Upper lobe of left lung (tissue), 6 donors: ENCODE data around the gene CAMK2B. TPM values are rescaled to one million over a fixed set of nuclear protein-coding genes. Genes with fewer than 3 reads are reported as not detected.
"Not testable (repeated sequence)": the region's sequence is repeated elsewhere in the genome, so short reads cannot be mapped to it uniquely, and the experiment has no call there.

ENCODE experiments used
- ATAC-seq, 2 donors: fragments of 200-7000 bp; cut with Tn5 transposase; one replicate each; pipeline ENCODE4 v1.9.1; 2022; ENCODE audit warnings: mild to moderate bottlenecking in 2 of 2, moderate library complexity in 2 of 2; ENCODE audit not compliant: low FRiP score in 2 of 2
- DNase-seq, 2 donors: peaks; one replicate each; pipeline ENCODE4 v3.0.0-alpha.2; 2019 to 2020
- H3K27ac ChIP-seq, 4 donors: fragments of 200-600 bp; sonication (generic); one replicate each; pipeline ENCODE4 v1.5.1; 2016 to 2019
- H3K27me3 ChIP-seq, 4 donors: fragments of 200-600 bp; sonication (generic); one replicate each; pipeline ENCODE4 v1.5.1; 2017 to 2019
- H3K36me3 ChIP-seq, 4 donors: fragments of 200-600 bp; sonication (generic); one replicate each; pipeline ENCODE4 v1.5.1; 2016 to 2019
- H3K4me1 ChIP-seq, 4 donors: fragments of 200-600 bp; sonication (generic); one replicate each; pipeline ENCODE4 v1.5.1; 2018 to 2019
- H3K4me3 ChIP-seq, 4 donors: fragments of 200-600 bp; sonication (generic); one replicate each; pipeline ENCODE4 v1.5.1; 2017 to 2019; ENCODE audit warnings: mild to moderate bottlenecking in 2 of 4, moderate library complexity in 1 of 4
- H3K9me3 ChIP-seq, 4 donors: fragments of 200-600 bp; sonication (generic); one replicate each; pipeline ENCODE4 v1.5.1; 2018 to 2019
- CTCF ChIP-seq, 6 experiments: fragments of 450-650 bp in 4 of 6; fragments of 200-600 bp in 2 of 6; sonication (generic) in 2 of 6; IDR thresholded peaks; one replicate each; pipeline ENCODE4 v1.5.1; 2016 to 2019; ENCODE audit warnings: antibody characterized with exemption in 6 of 6
- EP300 ChIP-seq, 4 donors: sonication (generic); formaldehyde crosslinking; IDR thresholded peaks; one replicate each; pipeline ENCODE4 v1.5.1; 2017; ENCODE audit warnings: antibody characterized with exemption in 4 of 4, control low read depth in 2 of 4
- POLR2A ChIP-seq, 4 donors: fragments of 450-650 bp; IDR thresholded peaks; one replicate each; pipeline ENCODE4 v1.5.1; 2016 to 2017; ENCODE audit warnings: antibody characterized with exemption in 4 of 4, mild to moderate bottlenecking in 2 of 4
- POLR2AphosphoS5 ChIP-seq, 2 donors: sonication (generic); formaldehyde crosslinking; IDR thresholded peaks; one replicate each; pipeline ENCODE4 v1.5.1; 2017; ENCODE audit warnings: antibody characterized with exemption in 2 of 2
- WGBS, 2 donors: methylation state at CpG; one replicate each; pipeline ENCODE4 v1.1.5; 2017 to 2018; 5-methylcytosine and 5-hydroxymethylcytosine counted together
- total RNA-seq, 6 donors: library from RNA; depleted of rRNA in 4 of 6; stranded (reverse); fragments of >200 nt in 4 of 6; gene quantifications; one replicate each; pipeline versions ENCODE4 v1.1.0 to v1.2.1, GENCODE V29; 2016 to 2021
- donor health status: DM: no; HTN: no; CAD: no; lungs with moderate emphysema.
- donor health status: DM: no; HTN: yes; CAD: no; lungs with severe emphysema.

CAMK2B gene
- total RNA-seq, 6 donors from 2014 or later: 0.09 to 1.8 (median 0.27) TPM; not detected in 3

- H3K27ac ChIP-seq: no peak overlapping the region
- DNase-seq (no peak), ATAC-seq (no peak)
- 77 to 81% methylated on average over 6 of the region's 6 CpGs for WGBS, 2 donors
- no peaks in the 10 kb centered on the region for H3K27me3 ChIP-seq
- no peak for TF ChIP-seq POLR2A (IDR thresholded peaks at IDR 0.05)
- TF ChIP-seq CTCF (IDR thresholded peaks at IDR 0.05): no peak
- no peak for TF ChIP-seq POLR2AphosphoS5 (IDR thresholded peaks at IDR 0.05)
- TF ChIP-seq EP300 (IDR thresholded peaks at IDR 0.05): no peak
- no peaks in the 10 kb centered on the region for H3K9me3 ChIP-seq
- H3K36me3 ChIP-seq: no peaks in the 10 kb centered on the region
- H3K4me3 ChIP-seq: no peak overlapping the region
- H3K4me1 ChIP-seq: no peaks in the 10 kb centered on the region
Observed at GRCh38 chr7:44172803-44173424, 152.5 kb downstream of the CAMK2B start.

GRCh38 chr7:44172352-44172751 is 153.0 kb downstream of the CAMK2B start:
- Histone ChIP-seq H3K27ac (no peak overlapping the region), H3K27me3 (no peaks in the 10 kb centered on the region), H3K36me3 (no peaks in the 10 kb centered on the region), H3K9me3 (no peaks in the 10 kb centered on the region), H3K4me1 (no peaks in the 10 kb centered on the region), H3K4me3 (no peak overlapping the region)
- TF ChIP-seq CTCF (IDR thresholded peaks at IDR 0.05) (no peak), EP300 (IDR thresholded peaks at IDR 0.05) (no peak), POLR2AphosphoS5 (IDR thresholded peaks at IDR 0.05) (no peak), POLR2A (IDR thresholded peaks at IDR 0.05) (no peak)
- no peak for ATAC-seq
- DNase-seq: peak in 1 of 2 donors; percentile 3

GRCh38 chr7:44171901-44172300 is 153.5 kb downstream of the CAMK2B start:
- not testable (repeated sequence) for H3K27ac ChIP-seq, H3K4me1 ChIP-seq, H3K36me3 ChIP-seq, H3K4me3 ChIP-seq, H3K9me3 ChIP-seq, H3K27me3 ChIP-seq, ATAC-seq
- peak in 1 of 2 donors; percentile 6 for DNase-seq
- WGBS, 2 donors: 89 to 93% methylated on average over 9 of the region's 9 CpGs

- Histone ChIP-seq H3K27ac (no peak overlapping the region), H3K4me1 (no peaks in the 10 kb centered on the region), H3K9me3 (no peaks in the 10 kb centered on the region), H3K36me3 (no peaks in the 10 kb centered on the region), H3K27me3 (no peaks in the 10 kb centered on the region), H3K4me3 (no peak overlapping the region)
- no peak for TF ChIP-seq CTCF (IDR thresholded peaks at IDR 0.05)
- no peak for DNase-seq
- no peak for ATAC-seq
Observed at GRCh38 chr7:44167920-44168319, 157.5 kb downstream of the CAMK2B start.

Other genes starting within 250 kb of the CAMK2B start
- 100 to 1,000 TPM in 1 of 6 donors, 10 to 100 TPM in 5; 17.3 to 178 (median 37.1) TPM for gene POLM, start 243.1 kb downstream of the CAMK2B start, total RNA-seq
- 100 to 1,000 TPM in 2 of 6 donors, 10 to 100 TPM in 4; 34.1 to 241 (median 92.7) TPM for gene AEBP1, start 221.2 kb downstream of the CAMK2B start, total RNA-seq
- gene POLD2, start 202.0 kb downstream of the CAMK2B start, total RNA-seq: 10 to 100 TPM; 27.2 to 70.1 (median 52.5) TPM
- not detected for gene MYL7, start 184.3 kb downstream of the CAMK2B start, total RNA-seq
- gene GCK, start 136.2 kb downstream of the CAMK2B start, total RNA-seq: under 1 TPM in 4 of 6 donors, not detected in 2; 0.17 to 0.49 (median 0.30) TPM
- 10 to 100 TPM; 29.3 to 70.2 (median 53.1) TPM for gene YKT6, start 124.6 kb downstream of the CAMK2B start, total RNA-seq
- gene NUDCD3, start 165.1 kb upstream of the CAMK2B start, total RNA-seq: 100 to 1,000 TPM in 1 of 6 donors, 10 to 100 TPM in 5; 48.5 to 104 (median 56.3) TPM
- gene NPC1L1, start 215.7 kb upstream of the CAMK2B start, total RNA-seq: under 1 TPM in 3 of 6 donors, not detected in 3; 0.06 to 0.55 (median 0.30) TPM
- 100 to 1,000 TPM in 1 of 6 donors, 10 to 100 TPM in 5; 37.6 to 105 (median 57.0) TPM for gene DDX56, start 248.3 kb upstream of the CAMK2B start, total RNA-seq